ENCODE measurements around the gene UBE3C. TPM values are rescaled to one million over a fixed set of nuclear protein-coding genes. Genes with fewer than 3 reads are reported as not detected.

Gene UBE3C
- total RNA-seq, 1 experiment from 2014 or later: 131 TPM

GRCh38 chr7:157177333-157177982, 38.7 kb downstream of the UBE3C start:
- DNase-seq (ENCODE audit: low read depth): no peak

- DNase-seq (ENCODE audit: low read depth): no peak
Measured at GRCh38 chr7:157177983-157178381, 39.3 kb downstream of the UBE3C start.

GRCh38 chr7:157183832-157184231, 45.1 kb downstream of the UBE3C start:
- DNase-seq (ENCODE audit: low read depth): no peak

GRCh38 chr7:157188091-157188665, 49.5 kb downstream of the UBE3C start:
- no peak for DNase-seq (ENCODE audit: low read depth)

GRCh38 chr7:157189405-157189804, 50.7 kb downstream of the UBE3C start:
- DNase-seq (ENCODE audit: low read depth): no peak

- DNase-seq (ENCODE audit: low read depth): no peak
Measured at GRCh38 chr7:157192861-157193260, 54.1 kb downstream of the UBE3C start.

GRCh38 chr7:157193274-157193673, 54.5 kb downstream of the UBE3C start:
- DNase-seq (ENCODE audit: low read depth): no peak

- peak; percentile 10 for DNase-seq (ENCODE audit: low read depth)
Measured at GRCh38 chr7:157194948-157195347, 56.2 kb downstream of the UBE3C start.

GRCh38 chr7:157195868-157196267, 57.1 kb downstream of the UBE3C start:
- no peak for DNase-seq (ENCODE audit: low read depth)

- no peak for DNase-seq (ENCODE audit: low read depth)
Measured at GRCh38 chr7:157204134-157204533, 65.4 kb downstream of the UBE3C start.

- DNase-seq (ENCODE audit: low read depth): no peak
Measured at GRCh38 chr7:157205438-157205837, 66.7 kb downstream of the UBE3C start.

GRCh38 chr7:157208571-157209413, 70.1 kb downstream of the UBE3C start:
- DNase-seq (ENCODE audit: low read depth): no peak

- DNase-seq (ENCODE audit: low read depth): no peak
Measured at GRCh38 chr7:157210682-157211081, 72.0 kb downstream of the UBE3C start.

- peak; percentile 97 for DNase-seq (ENCODE audit: low read depth)
Measured at GRCh38 chr7:157211690-157212089, 73.0 kb downstream of the UBE3C start.

GRCh38 chr7:157219154-157219553, 80.4 kb downstream of the UBE3C start:
- no peak for DNase-seq (ENCODE audit: low read depth)

GRCh38 chr7:157220916-157221569, 82.3 kb downstream of the UBE3C start:
- DNase-seq (ENCODE audit: low read depth): no peak

- DNase-seq (ENCODE audit: low read depth): no peak
Measured at GRCh38 chr7:157222687-157223086, 84.0 kb downstream of the UBE3C start.

- DNase-seq (ENCODE audit: low read depth): peak; percentile 49
Measured at GRCh38 chr7:157224627-157225026, 85.9 kb downstream of the UBE3C start.

GRCh38 chr7:157228864-157229422, 90.2 kb downstream of the UBE3C start:
- peak; percentile 41 for DNase-seq (ENCODE audit: low read depth)

- peak; percentile 69 for DNase-seq (ENCODE audit: low read depth)
Measured at GRCh38 chr7:157233677-157234076, 95.0 kb downstream of the UBE3C start.

- no peak for DNase-seq (ENCODE audit: low read depth)
Measured at GRCh38 chr7:157234271-157234670, 95.5 kb downstream of the UBE3C start.

All from LHCN-M2 (cell line).